HG03175 (cell line): Measurements from ENCODE around the gene TENM4.

ENCODE experiments used
- ATAC-seq: cut with Tn5 transposase; IDR thresholded peaks from one replicate; pipeline ENCODE4 v1.9.1; 2021; ENCODE audit warnings: mild to moderate bottlenecking, moderate library complexity; ENCODE audit not compliant: unreplicated experiment

The TENM4 gene

DNA sequence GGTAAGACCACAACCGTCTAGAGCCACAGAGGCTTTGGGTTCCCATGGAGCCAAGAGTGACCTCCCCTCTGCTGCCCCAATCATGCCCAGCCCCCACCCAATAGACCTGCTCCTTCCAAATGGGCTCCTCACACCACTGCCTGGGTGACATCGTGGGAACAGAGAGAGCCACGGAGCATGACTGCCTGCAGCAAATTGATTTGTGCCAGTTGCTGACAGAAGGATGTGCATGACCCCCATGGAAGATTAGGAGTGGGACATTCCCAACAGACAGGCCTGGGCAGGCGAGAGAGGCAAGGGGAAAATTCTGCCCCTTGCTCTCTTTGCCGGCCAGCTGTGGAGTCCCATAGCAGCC is 88.5 kb downstream of the TENM4 start:
- no peak for ATAC-seq

DNA sequence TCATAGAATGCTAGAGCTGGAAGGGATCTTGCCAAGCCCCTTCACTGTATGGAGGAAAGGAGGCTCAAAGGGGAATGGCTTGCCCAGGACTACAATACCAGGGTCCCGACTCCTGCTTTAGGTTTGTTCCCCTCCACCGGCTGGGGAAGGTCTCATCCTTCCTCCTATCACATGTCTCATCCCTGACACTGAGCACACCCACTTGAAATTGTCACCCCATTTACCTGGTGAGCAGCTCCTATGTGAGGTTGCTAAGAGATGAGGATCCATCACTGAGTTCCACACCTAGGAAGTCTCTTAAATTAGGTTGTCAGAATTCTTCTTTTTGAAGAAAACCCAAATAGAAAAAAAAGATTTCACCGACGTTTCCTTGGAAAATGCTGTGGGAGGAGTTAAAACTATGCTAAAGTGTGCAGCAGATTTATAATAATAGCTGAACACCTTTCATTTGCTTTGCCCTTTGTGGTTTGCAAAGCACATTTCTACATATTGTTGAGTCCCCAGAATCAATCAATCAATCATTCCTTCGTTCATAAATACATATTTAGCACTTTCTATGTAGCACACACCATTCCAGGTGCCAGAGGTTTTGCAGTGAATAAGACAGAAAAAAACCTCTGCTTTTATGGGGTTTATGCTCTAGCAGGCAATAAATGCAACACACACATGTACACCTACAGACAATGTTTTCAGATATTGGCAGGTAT is 91.7 kb downstream of the TENM4 start:
- no peak for ATAC-seq

DNA sequence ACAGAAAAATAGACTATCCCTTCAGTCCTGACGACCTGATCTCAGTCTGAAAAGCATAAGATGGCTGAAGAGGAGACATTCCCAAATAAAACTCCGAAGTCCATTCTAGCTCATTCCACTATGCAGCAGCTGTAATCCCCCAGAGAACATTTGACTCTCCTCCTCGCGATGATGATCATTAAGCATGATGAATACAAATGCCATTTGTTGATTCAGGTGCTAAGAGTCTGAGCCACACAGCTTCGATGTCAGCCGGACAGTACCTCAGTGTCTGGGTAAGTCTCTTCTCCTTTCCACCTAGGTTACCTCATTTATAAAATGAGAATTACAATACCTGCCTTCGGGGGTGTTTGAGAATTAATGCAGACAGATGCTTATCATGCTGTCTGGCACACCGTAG is 94.8 kb downstream of the TENM4 start:
- no peak for ATAC-seq

DNA sequence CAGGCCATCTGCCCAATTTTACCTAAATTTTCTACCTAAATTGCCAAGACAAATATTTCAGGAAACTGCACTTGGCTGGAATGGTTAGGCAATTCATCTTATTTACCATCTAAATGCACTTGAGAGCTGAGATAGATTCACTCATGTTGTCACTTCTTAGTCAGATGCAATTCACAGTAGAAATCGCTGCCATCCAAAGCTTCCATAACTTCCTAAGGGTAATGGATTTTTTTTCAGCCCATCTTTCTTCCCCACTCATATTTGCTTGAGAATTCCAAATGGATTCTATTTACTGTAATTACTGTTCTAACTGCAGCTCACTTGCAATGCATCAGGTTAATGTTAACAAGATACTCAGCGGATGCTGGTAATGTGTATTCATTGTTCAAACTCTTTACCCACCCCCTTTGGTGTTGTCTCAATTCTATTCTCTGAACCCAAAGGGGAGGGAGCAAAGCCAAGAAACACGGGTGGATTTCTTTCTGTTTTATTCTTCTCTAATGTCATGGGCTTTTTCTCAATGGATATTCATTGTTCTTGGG is 96.0 kb downstream of the TENM4 start:
- no peak for ATAC-seq

DNA sequence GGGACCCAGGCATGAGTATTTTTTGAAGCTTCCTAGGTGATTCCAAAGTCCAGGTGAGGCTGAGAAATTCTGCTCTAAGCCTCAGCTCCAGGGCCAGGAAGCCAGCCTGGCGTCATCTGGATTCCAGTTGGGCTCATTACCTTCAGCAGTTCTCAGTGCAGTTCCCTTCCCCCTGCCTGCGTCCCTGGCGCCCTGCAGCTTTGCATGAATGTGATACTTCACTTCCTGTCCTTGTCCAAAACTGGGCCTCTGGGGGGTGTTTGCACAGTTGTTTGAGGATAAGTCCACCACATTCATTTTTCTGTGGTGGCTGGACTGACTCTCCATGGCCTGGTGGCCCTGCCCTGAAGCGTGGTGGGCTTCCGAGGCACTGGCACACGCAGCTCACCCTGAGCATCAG is 98.1 kb downstream of the TENM4 start:
- no peak for ATAC-seq

DNA sequence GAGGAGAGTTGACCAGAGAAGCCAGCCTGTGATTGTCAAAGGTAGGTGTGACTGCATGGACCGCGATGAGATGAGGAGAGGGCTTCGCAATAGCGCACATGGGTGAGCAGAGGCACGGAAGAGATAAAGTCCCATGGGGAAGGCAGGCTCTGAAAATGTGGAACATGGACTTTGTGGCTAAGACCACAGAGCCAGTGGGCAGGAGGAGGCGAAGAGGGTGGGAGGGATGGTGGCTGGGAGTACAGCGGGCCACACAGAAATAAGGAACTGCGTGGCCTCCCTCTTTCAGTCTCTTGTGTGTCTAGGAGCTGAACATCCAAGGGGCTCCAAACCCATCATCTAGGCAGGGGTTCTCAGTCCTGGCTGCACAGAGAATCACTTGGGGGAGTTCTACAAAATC is 98.6 kb downstream of the TENM4 start:
- no peak for ATAC-seq

DNA sequence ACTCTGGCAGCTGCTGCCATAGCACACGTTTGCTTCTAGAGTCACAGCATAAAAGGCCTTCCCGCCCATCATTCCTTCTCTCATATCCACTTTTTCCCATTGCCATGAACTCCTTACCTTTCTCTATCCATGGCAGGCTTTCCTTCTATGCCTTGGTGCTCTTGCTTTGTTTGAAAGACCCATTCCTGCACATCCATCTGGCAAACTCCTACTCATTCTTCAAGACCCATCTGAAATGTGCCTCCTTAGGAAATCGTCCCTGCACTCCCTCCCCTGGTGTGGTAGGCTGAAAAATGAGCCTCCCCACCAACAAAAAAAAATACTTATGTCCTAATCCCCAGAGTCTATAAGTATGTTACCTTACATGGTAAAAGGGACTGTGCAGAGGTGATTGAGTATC is 100.3 kb downstream of the TENM4 start:
- ATAC-seq = no peak

DNA sequence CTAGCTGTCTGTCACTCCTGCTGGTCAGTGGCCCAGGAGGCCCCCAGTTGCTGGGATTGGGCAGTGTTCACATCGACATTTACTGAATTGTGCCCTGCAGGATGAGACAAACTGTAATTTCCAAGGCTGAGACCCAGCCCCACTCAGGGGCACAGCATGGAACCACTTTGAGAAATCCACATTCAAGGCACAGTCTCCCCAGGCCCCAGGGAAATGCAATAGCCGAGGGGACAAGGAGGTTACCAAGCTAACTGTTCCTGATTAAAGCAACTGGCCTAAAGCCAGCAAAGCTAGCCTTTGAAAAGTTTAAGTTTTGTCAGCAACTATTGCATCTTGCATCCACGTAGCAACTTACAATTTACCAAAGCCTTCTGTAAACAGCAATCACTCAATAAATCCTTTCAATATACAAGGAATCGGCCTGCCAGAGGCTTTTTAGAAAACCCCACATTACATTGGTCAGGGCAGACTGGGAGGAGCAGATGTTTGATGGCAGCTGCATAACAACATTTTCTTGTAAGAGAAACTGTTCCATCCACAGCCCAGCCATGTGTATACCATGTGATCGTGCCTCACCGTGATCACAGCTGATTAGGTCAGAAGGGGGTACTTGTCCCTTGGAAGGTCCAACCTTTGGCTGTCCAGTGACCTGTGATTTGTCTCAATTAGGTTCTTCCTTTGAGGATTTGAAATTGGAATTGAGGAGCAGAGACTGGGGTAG is 103.9 kb downstream of the TENM4 start:
- no peak for ATAC-seq

DNA sequence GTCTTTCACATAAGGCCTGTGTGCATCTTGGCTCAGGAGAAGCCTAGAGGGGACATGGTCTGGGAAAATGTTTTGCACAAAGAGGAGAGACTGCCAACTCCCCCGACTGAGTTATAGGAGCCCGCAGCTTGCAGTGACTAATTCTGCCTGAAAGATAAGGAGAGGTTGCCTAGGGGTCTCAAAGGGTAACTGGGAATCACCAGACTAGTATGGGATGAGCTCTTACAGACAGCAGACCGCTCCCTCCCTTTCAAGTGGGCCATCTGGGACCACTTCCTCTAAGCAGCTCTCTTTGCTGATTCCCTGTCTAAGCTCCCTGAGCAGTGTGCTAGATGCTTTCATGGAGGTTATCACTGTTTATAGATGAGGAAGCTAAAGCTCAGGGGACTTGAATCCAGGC is 105.1 kb downstream of the TENM4 start:
- ATAC-seq = no peak

DNA sequence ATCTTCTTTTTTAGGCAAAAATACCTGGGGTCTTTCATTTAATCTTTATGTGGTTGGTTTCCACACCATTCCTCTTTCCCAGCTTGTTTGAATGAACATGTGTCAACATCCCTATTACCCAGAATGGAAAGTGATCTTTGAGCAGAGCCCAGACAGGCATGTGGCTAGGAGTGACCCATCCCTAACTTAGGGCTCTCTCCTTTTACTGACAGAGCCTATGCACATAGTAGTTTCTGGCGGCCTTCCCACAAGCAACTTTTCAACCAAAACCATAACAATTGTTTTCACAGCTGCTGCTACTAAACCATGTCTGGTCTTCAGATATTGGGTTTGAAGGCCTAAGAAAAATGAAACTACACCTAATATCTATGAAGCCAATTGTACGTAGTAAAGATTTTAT is 107.5 kb downstream of the TENM4 start:
- no peak for ATAC-seq

DNA sequence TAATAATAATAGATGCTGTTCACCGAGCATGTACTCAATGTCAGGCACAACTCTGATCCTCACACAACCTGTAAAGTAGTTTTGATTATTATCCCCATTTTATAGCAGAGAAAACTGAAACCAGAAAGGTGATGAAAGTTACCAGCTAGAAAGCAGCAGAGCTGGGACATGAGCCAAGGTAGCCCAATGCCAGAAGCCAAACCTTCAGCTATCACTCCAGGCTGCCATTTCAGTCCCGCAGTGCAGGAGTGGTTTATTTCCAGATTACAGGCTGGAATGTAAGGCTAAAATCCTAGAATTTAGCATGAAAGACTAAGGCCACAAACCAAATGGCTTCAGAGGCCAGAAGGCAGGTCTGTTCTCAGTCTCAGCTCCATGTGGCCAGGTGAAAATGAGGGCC is 108.8 kb downstream of the TENM4 start:
- no peak for ATAC-seq

DNA sequence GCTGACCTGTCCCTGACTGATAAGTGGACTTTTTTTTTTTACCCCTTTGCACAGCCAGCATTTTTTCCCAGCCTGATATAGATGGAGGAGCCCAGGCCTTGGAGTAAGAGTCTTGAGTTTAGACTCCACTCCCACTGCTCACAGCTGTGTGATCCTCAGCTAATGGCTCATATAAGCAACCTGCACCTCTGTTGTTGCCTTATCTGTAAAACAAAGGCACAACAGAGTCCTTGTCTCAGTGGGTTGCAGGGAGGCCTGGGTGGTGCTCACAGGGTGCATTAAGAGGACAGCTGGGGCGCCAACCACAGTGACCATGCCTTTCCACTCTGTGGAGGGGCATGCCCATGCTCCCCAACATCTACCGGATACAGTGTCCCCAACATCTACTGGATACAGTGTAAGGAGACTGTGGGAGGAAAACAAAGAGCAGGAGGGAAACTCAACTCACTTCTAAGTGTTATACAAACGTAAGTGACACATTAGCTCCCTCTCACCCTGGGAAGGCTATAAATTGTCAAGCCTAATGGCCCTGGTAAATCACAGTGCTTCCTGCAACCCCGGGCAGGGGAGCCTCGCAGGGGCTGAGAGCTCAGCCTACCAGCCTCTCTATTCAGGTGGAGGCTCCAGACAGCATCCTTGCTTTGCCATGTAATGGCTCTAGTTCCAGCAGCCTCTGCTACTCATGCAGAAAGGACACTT is 109.5 kb downstream of the TENM4 start:
- ATAC-seq = no peak

DNA sequence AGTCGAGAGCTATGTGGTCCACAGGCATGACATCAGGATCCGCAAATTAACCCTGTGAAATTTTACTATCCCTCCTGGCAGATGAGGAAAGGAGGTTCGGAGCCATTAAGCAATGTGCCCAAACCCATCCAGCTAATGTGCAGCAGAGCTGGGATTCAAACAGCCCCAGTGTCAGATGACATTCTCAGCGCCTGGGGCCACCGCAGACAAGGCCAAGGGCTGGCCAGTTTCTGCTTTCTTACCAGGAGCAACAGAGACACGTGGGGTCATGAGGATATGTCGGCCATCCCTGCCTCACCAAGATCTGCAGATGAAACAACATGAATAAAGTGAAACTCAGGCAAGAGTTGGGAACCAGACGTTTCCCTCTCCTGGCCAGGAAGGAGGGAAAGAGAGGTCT is 110.2 kb downstream of the TENM4 start:
- ATAC-seq = no peak

DNA sequence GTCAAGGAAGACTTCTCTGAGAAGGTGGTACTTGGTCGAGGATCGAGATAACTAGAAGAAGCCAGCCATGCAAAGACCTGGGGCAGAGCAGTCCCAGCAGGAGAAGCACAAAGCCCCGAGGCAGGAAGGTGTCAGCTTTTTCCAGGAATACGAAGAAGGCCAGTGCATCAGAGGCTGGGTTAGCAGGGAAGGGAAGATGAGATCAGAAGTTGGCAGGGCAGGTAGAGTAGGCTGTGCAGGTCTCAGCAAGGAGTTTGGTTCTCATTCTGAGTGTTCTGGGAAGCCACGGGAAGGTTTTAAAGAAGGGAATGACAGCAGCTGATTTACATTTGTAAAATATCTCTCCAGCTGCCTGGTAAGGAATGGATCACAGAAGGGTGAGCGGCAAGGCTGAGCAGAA is 111.3 kb downstream of the TENM4 start:
- no peak for ATAC-seq

DNA sequence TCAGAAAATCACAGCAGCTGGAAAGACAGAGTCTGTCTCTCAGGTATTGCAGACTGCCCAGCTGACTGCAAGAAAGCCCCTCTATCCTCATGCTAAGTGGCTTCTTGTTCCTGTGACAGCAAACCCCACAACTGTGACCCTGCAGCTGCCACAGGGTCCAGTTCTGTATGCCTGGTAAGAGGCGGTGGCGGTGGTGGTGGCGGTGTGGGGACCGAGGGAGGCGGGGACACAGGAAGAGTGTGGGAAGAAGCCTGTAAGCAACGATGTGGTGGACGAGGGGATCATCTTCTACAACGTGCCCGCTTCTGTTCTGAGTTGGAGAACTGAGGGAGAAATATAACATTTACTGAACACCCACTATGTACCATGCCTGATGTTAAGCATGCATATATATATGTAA is 112.4 kb downstream of the TENM4 start:
- ATAC-seq = no peak

DNA sequence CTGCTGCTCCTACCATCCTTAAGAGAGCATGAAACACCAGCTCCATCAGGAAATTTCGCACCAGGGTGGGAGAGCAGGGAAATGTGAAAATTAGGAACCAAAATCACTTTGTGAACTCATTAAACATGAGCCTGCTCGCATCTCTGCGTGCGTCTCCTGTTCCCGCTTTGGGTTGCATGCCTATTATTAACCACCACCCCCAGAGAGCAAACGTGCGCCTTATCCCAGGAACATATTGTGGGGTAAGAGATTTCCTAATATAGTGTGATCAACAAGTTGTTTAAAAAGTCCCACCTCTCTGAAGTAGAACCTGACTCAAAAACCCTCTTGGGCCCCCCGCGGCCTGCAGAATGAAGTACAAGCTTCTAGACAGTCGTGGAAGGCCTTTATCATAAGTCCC is 115.0 kb downstream of the TENM4 start:
- no peak for ATAC-seq

DNA sequence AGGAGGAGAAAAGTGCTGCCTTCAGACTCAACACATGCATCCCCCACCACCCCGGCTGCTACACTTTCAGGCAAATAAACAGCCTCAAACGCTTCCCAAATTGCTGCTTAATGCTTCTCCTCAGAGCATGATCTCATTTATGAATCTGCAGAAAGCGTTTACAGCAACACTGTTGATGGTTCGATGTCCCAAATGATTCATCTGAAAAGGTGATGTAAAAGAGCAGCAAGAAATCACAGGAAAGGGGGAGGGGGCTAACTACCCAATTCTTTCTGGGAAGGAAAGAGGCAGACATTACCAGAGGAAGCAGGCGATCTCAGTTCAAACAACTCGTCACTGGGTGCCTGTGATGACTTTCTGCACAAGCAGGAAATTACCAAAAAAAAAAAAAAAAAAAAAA is 119.6 kb downstream of the TENM4 start:
- ATAC-seq = no peak

DNA sequence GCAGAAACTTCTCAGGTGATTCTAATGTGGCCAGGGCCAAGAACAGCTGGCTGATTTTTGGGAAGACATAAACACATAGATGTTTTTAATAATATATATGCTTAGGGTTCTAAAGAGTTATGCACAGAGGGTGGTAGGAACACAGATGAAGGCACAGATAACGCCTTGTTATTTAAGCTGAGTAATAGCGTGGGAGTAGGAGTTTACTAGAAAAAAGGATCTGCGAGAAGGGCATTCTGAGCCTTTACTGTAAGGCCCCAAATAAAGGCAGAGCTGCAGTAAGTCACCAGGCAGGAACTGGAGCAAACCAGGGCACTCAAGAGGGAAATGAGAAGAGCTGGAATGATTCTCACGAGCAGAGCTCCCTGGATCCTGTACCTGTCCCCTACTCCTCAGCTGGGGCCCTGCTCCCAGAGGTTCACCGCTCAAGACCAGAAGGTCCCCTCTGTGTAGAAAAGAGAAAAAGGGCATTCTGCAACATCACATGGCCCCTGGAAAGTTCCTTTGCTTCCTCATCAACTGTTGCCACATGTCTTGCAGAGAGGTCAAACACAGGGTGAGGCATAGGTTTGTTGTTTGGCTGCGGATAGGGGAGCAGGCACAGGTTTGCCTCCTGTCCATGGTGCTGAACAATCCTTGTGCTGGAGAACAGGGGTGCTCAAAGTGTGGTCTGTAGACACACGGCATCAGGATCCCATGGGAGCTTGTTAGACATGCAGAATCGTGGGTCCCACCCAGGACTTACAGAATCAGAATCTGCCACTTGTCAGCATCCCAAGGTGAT is 125.7 kb downstream of the TENM4 start:
- ATAC-seq = no peak

DNA sequence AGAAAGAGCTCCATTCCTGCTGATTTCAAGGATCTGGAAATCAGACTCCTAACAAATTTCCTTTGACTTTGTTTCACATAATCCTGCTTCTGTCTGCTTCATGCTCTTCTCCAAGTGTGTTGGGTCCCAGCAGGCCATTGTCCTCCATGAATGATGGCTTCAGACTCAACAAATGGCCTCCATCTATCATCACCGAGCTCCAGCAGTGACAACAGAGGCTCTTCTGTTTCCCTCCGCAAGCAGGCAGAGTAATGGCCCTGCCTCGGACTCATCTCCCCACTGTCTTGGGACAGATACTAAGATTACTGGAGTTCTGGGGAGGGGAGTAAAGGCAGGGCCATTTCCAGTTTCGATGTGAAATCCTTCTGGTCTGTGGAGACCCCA is 127.3 kb downstream of the TENM4 start:
- no peak for ATAC-seq

DNA sequence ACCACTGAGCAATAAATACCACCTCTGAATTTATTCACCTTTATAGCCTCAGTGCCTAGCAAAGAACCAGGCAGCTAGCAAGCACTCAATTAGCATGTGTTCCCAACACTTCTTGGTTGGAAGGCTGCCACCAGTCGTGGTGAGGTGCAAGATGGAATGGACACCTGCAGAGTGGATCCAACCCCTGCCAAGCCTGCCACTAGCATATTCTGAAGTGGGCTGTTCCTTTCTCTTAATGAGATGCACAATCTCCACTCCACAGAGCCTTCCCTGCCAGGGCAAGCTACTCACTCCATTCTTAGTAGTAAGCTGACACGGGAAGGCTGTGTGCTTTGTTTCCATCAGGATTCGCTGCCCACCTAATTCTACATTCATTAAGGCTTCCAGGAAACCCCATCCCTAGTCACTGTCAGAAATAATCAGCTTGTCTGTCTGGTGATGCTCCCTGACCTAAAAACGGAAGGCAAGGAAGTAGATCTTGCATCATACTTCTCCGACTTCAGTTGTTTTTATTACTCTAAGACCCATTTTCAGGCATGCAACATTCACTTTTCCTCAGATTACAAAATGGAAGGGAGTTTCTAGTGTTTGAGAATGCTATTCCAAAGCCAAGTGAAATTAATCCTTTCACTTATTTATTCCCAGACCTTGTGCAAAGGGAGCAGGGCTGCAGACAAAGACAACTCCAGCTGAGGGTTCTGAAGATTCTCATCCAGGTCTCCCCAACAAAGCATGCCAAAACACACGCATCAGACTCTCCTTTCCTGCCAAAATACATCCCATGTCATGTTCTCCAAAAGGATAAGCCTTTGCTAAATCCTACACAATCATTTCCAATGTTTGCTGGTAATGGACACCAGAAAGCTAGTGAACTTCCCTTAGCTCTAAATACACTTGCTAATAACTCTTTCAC is 128.0 kb downstream of the TENM4 start:
- ATAC-seq = no peak
